HAP-1 (cell line): ENCODE measurements around the gene TLR10.
"Not testable (repeated sequence)": the region's sequence is repeated elsewhere in the genome, so short reads cannot be mapped to it uniquely, and the experiment has no call there.

Experiments
- DNase-seq, 2 experiments: peaks; one replicate each; pipeline ENCODE4 v3.0.0-alpha.2; 2016 to 2020; ENCODE audit warnings: low spot score in 2 of 2
- H3K27me3 ChIP-seq: fragments of 250-450 bp; sonication (Bioruptor Pico); 2 replicates; pipeline ENCODE4 v1.5.1; 2020; ENCODE audit warnings: low read depth, mild to moderate bottlenecking, moderate library complexity
- H3K36me3 ChIP-seq: fragments of 250-450 bp; sonication (Bioruptor Pico); replicated peaks from 2 replicates; pipeline ENCODE4 v1.5.1; 2020; ENCODE audit warnings: mild to moderate bottlenecking
- H3K4me1 ChIP-seq: fragments of 250-450 bp; sonication (Bioruptor Pico); 2 replicates; pipeline ENCODE4 v1.5.1; 2020; ENCODE audit warnings: mild to moderate bottlenecking
- H3K4me3 ChIP-seq: fragments of 250-450 bp; sonication (Bioruptor Pico); 2 replicates; pipeline ENCODE4 v1.5.1; 2020; ENCODE audit warnings: mild to moderate bottlenecking, moderate library complexity
- H3K9me3 ChIP-seq: fragments of 250-450 bp; sonication (Bioruptor Pico); 2 replicates; pipeline ENCODE4 v1.5.1; 2020; ENCODE audit warnings: mild to moderate bottlenecking, moderate library complexity
- in situ Hi-C: fragments of 300-500 bp; cut with MboI; formaldehyde crosslinking; loops from 3 replicates; pipeline ENCODE4 v1.14.3; 2020; ENCODE audit warnings: low sequenced_read_pairs, inconsistent platforms, mixed read lengths

The TLR10 gene

GRCh38 chr4:38807462-38807861, 24.7 kb upstream of the TLR10 start:
- DNase-seq, in situ Hi-C loops: not testable (repeated sequence)

DNA sequence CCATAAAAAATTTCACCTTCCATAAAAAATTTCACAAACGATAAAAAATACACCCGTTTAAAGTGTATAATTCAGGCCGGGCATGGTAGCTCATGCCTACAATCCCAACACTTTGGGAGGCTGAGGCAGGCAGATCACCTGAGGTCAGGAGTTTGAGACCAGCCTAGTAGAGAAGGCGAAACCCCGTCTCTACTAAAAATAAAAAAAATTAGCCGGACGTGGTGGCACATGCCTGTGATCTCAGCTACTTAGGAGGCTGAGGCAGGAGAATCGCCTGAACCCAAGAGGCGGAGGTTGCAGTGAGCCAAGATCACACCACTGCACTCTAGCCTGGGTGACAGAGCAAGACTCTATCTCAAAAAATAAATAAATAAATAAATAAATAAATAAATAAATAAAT, 23.5 kb upstream of the TLR10 start:
- H3K9me3 ChIP-seq, H3K27me3 ChIP-seq, H3K36me3 ChIP-seq, H3K4me3 ChIP-seq, DNase-seq, H3K4me1 ChIP-seq, in situ Hi-C loops: not testable (repeated sequence)

More at GRCh38 chr4:38807462-38807861, 24.7 kb upstream of the TLR10 start:
- not testable (repeated sequence) for H3K36me3 ChIP-seq, H3K4me3 ChIP-seq, H3K9me3 ChIP-seq, H3K27me3 ChIP-seq, H3K4me1 ChIP-seq

GRCh38 chr4:38805530-38806145, 22.8 kb upstream of the TLR10 start:
- no peak for DNase-seq
- no peaks in the 10 kb centered on the region; the same call in 1 of the 2 replicates for H3K9me3 ChIP-seq
- no peaks in the 10 kb centered on the region for H3K27me3 ChIP-seq
- in situ Hi-C loops: no loop called here
- no peak overlapping the region for H3K4me3 ChIP-seq
- no peaks in the 10 kb centered on the region for H3K36me3 ChIP-seq
- no peaks in the 10 kb centered on the region for H3K4me1 ChIP-seq

DNA sequence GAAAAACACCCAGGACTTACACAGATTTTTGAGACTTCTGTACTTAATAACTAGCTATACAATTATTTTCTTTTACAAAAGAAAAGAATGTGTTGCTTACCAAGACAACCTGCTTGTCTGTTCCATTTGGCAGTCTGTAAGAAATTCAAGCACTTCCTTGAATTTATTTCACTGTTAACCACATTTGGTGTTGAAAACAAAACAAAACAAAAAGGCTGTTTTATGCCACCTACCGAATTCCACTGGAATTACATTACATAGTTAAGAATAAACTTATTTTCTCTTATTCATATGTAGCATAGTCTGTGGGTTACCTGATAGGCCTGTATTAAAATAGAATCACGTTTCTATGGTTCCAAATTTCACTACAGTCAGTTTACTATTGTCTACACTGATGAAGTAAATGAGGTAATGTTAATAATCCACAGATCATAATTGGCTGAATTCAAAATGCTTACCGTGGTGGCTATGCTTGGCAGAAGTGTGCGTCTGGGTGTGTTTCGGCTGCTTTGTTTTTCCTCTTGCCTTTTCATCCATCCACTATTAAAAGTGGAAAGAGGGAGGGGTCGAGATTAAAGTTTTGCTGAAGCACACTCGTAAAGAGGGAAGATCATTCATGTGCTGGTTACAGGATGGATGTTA, 22.0 kb upstream of the TLR10 start, which contains the start of gene TLR1:
TLR1 (minus strand) TSS at position 138 of the 642 bp plus-strand sequence. CDS start 5,960 bp downstream, outside the sequence.
- no peak within 1 kb of the TSS for H3K4me3 ChIP-seq
- H3K36me3 ChIP-seq: no peaks in the 10 kb centered on the region
- H3K4me1 ChIP-seq: no peaks in the 10 kb centered on the region
- no peaks in the 10 kb centered on the region for H3K27me3 ChIP-seq
- in situ Hi-C loops: no loop called here
- peak in 1 of 2 experiments; percentile 38 for DNase-seq
- no peaks in the 10 kb centered on the region; the same call in 1 of the 2 replicates for H3K9me3 ChIP-seq

GRCh38 chr4:38803833-38804653, 21.3 kb upstream of the TLR10 start:
- DNase-seq: no peak
- in situ Hi-C loops: no loop called here
- H3K4me3 ChIP-seq: no peak overlapping the region
- no peaks in the 10 kb centered on the region for H3K4me1 ChIP-seq
- H3K36me3 ChIP-seq: no peaks in the 10 kb centered on the region
- no peaks in the 10 kb centered on the region for H3K27me3 ChIP-seq
- H3K9me3 ChIP-seq: no peaks in the 10 kb centered on the region; the same call in 1 of the 2 replicates

GRCh38 chr4:38802561-38803355, 20.0 kb upstream of the TLR10 start:
- Histone ChIP-seq H3K36me3 (no peaks in the 10 kb centered on the region), H3K9me3 (no peaks in the 10 kb centered on the region; the same call in 1 of the 2 replicates), H3K4me1 (no peaks in the 10 kb centered on the region), H3K4me3 (no peak overlapping the region), H3K27me3 (no peaks in the 10 kb centered on the region)
- no peak for DNase-seq
- in situ Hi-C loops: no loop called here

- no peaks in the 10 kb centered on the region for H3K27me3 ChIP-seq
- DNase-seq: no peak
- H3K9me3 ChIP-seq: no peaks in the 10 kb centered on the region; the same call in 1 of the 2 replicates
- in situ Hi-C loops: no loop called here
- H3K4me3 ChIP-seq: no peak overlapping the region
- no peaks in the 10 kb centered on the region for H3K36me3 ChIP-seq
- H3K4me1 ChIP-seq: no peaks in the 10 kb centered on the region
Measured at GRCh38 chr4:38800961-38801450, 18.2 kb upstream of the TLR10 start.

GRCh38 chr4:38800366-38800765, 17.6 kb upstream of the TLR10 start:
- H3K27me3 ChIP-seq: no peaks in the 10 kb centered on the region
- H3K4me3 ChIP-seq: no peak overlapping the region
- no peaks in the 10 kb centered on the region for H3K36me3 ChIP-seq
- in situ Hi-C loops: no loop called here
- H3K4me1 ChIP-seq: no peaks in the 10 kb centered on the region
- DNase-seq: no peak
- no peaks in the 10 kb centered on the region; the same call in 1 of the 2 replicates for H3K9me3 ChIP-seq

- H3K4me1 ChIP-seq: no peaks in the 10 kb centered on the region
- no peak overlapping the region for H3K4me3 ChIP-seq
- H3K36me3 ChIP-seq: no peaks in the 10 kb centered on the region
- H3K27me3 ChIP-seq: peaks cover 6% of the 10 kb centered on the region
- no peaks in the 10 kb centered on the region for H3K9me3 ChIP-seq
- DNase-seq: no peak
- in situ Hi-C loops: no loop called here
Measured at GRCh38 chr4:38795087-38795486, 12.3 kb upstream of the TLR10 start.

DNA sequence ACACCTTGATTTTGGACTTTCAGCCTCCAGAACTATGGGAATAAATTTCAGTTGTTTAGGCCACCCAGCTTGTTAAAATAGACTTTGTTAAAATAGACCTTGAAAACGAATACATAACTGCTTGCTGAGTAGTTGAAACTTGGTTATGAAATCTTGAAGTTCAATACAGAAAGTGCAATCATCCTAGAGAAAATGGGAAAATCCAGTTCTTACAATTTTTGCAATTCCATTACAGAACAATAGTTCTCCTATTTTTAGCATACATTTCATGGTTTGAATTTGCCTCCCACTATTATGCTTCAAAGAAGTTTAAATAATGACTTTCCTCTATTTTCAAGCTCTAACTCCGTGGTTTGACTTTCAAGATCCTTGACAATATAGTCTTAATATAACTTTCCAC, 11.3 kb upstream of the TLR10 start:
- no peak for DNase-seq
- Histone ChIP-seq H3K4me1 (no peaks in the 10 kb centered on the region), H3K4me3 (no peak overlapping the region), H3K27me3 (peaks cover 6% of the 10 kb centered on the region), H3K36me3 (no peaks in the 10 kb centered on the region), H3K9me3 (no peaks in the 10 kb centered on the region)
- in situ Hi-C loops: no loop called here

GRCh38 chr4:38791010-38791409, 8.2 kb upstream of the TLR10 start:
- peaks cover 6% of the 10 kb centered on the region for H3K27me3 ChIP-seq
- no peaks in the 10 kb centered on the region for H3K4me1 ChIP-seq
- no peaks in the 10 kb centered on the region for H3K9me3 ChIP-seq
- no peak overlapping the region for H3K4me3 ChIP-seq
- no peak for DNase-seq
- in situ Hi-C loops: no loop called here
- H3K36me3 ChIP-seq: no peaks in the 10 kb centered on the region

DNA sequence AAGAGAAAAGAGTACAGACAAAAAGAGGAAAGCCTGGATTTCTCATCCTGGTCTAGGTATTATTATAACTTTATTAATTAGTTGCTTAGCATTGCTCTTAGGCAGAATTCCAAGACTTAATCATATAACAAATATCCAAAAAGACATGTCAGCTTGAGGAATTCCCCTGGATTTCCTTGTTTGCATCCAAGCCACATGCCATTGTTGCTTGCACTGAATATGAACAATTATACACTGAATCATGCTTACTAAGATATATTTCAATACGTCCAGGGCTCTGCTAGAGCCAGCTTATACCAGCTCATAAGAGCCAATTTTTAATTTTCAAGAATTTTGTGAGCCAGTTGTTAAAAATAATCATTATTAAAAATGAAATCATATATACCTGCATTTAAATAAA, 5.5 kb upstream of the TLR10 start:
- H3K36me3 ChIP-seq: no peaks in the 10 kb centered on the region
- in situ Hi-C loops: no loop called here
- no peaks in the 10 kb centered on the region for H3K4me1 ChIP-seq
- no peak overlapping the region for H3K4me3 ChIP-seq
- H3K27me3 ChIP-seq: peaks cover 6% of the 10 kb centered on the region
- no peak for DNase-seq
- H3K9me3 ChIP-seq: no peaks in the 10 kb centered on the region

DNA sequence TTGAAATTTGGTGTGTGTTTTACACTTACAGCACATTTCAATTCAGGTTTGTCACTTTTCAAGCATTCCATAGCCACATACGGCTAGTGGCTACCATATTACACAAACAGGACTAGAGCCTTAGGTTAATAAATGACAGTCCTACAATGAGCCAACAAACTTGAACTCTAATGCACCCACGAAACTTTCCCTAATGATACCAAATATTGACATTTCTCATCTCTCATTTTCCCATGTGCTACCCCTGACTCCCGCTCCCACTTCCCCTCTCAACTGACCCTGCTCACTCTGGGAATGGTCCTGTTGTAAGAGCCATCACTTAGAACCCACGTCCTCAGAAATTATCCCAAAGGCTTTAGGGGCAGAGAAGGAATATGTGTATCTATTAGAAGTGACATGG, 4.9 kb upstream of the TLR10 start:
- in situ Hi-C loops: no loop called here
- H3K36me3 ChIP-seq: no peaks in the 10 kb centered on the region
- H3K9me3 ChIP-seq: no peaks in the 10 kb centered on the region
- no peaks in the 10 kb centered on the region for H3K4me1 ChIP-seq
- H3K4me3 ChIP-seq: no peak overlapping the region
- H3K27me3 ChIP-seq: peaks cover 6% of the 10 kb centered on the region
- DNase-seq: no peak
